IMR-90 (cell line): ENCODE results near the gene CYP4V2. TPM values are rescaled to one million over a fixed set of nuclear protein-coding genes. Genes with fewer than 3 reads are reported as not detected.

Source experiments
- ATAC-seq: fragments of 200-7000 bp; cut with Tn5 transposase; 2 replicates; pipeline ENCODE4 v1.9.1; 2020; ENCODE audit warnings: low read depth, mild to moderate bottlenecking, moderate library complexity
- BruUV-seq: library from RNA; stranded (reverse); fragments of 400-500 nt; replicated peaks from 2 replicates; lab custom pipeline; 2021; lab: Mats Ljungman, UMichigan
- CTCF ChIA-PET: fragments of 300-600 bp; formaldehyde crosslinking; extraction: SDS; loops from one replicate; lab custom pipeline; 2021; ENCODE audit warnings: antibody characterized with exemption; lab: Yijun Ruan, JAX
- POLR2A ChIA-PET: fragments of 300-600 bp; sonication (Branson Sonifier 250); formaldehyde crosslinking; loops from one replicate; lab custom pipeline; 2022; ENCODE audit warnings: antibody characterized with exemption; ENCODE audit not compliant: unreplicated experiment; lab: Charles Lee
- DNase-seq: peaks from one replicate; pipeline ENCODE4 v3.0.0; 2013
- H2AFZ ChIP-seq: replicated peaks from 2 replicates; pipeline ENCODE3; 2013; ENCODE audit warnings: low read length, mild to moderate bottlenecking; ENCODE audit not compliant: poor library complexity
- H2AK5ac ChIP-seq: 2 replicates; pipeline ENCODE4 v1.6.1; 2013; ENCODE audit warnings: low read depth, low read length, inconsistent platforms
- H2AK9ac ChIP-seq: replicated peaks from 2 replicates; pipeline ENCODE3; 2013; ENCODE audit warnings: mild to moderate bottlenecking, low read depth, low read length, moderate library complexity; ENCODE audit not compliant: poor library complexity
- H2BK120ac ChIP-seq: 2 replicates; pipeline ENCODE4 v1.6.1; 2013; ENCODE audit warnings: low read depth, low read length, inconsistent platforms
- H2BK15ac ChIP-seq: 3 replicates; pipeline ENCODE4 v1.6.1; 2013; ENCODE audit warnings: low read depth, low read length, inconsistent platforms
- H2BK20ac ChIP-seq: 2 replicates; pipeline ENCODE4 v1.6.1; 2013; ENCODE audit warnings: low read depth, mild to moderate bottlenecking, inconsistent platforms, low read length, moderate library complexity
- H2BK5ac ChIP-seq: 2 replicates; pipeline ENCODE4 v1.6.1; 2013; ENCODE audit warnings: mild to moderate bottlenecking, low read depth, low read length, inconsistent platforms; ENCODE audit not compliant: poor library complexity, severe bottlenecking
- H3K14ac ChIP-seq: replicated peaks from 2 replicates; pipeline ENCODE4 v1.6.1; 2013; ENCODE audit warnings: low read depth, low read length, inconsistent platforms
- H3K18ac ChIP-seq: 2 replicates; pipeline ENCODE4 v1.6.1; 2013; ENCODE audit warnings: low read depth, low read length, control low read depth
- H3K23ac ChIP-seq: 2 replicates; pipeline ENCODE4 v1.6.1; 2013; ENCODE audit warnings: low read depth, low read length, inconsistent platforms
- H3K27ac ChIP-seq: 2 replicates; pipeline ENCODE4 v1.5.1; 2013; ENCODE audit warnings: mild to moderate bottlenecking, control low read depth, low read length; ENCODE audit not compliant: insufficient read depth
- H3K27me3 ChIP-seq: 2 replicates; pipeline ENCODE4 v1.6.1; 2013; ENCODE audit warnings: low read length; ENCODE audit not compliant: control insufficient read depth, insufficient read depth
- H3K36me3 ChIP-seq: 2 replicates; pipeline ENCODE4 v1.6.1; 2013; ENCODE audit warnings: low read length, mixed read lengths; ENCODE audit not compliant: control insufficient read depth, insufficient read depth
- H3K4ac ChIP-seq: 2 replicates; pipeline ENCODE4 v1.6.1; 2013; ENCODE audit warnings: low read depth, low read length, inconsistent platforms
- H3K4me1 ChIP-seq: 2 replicates; pipeline ENCODE4 v1.6.1; 2013; ENCODE audit warnings: low read length, mixed read lengths; ENCODE audit not compliant: control insufficient read depth, insufficient read depth
- H3K4me2 ChIP-seq: 2 replicates; pipeline ENCODE4 v1.6.1; 2013; ENCODE audit warnings: low read depth, mild to moderate bottlenecking, control low read depth, low read length, moderate library complexity
- H3K4me3 ChIP-seq: 2 replicates; pipeline ENCODE4 v1.5.1; 2013; ENCODE audit warnings: low read depth, mild to moderate bottlenecking, control low read depth, low read length, moderate library complexity; ENCODE audit not compliant: insufficient read depth
- H3K56ac ChIP-seq: 2 replicates; pipeline ENCODE4 v1.6.1; 2013; ENCODE audit warnings: low read length, inconsistent platforms; ENCODE audit not compliant: insufficient read depth; ENCODE audit errors: extremely low read depth
- H3K79me1 ChIP-seq, 2 experiments: 2 replicates each; pipeline ENCODE4 v1.6.1; 2013; ENCODE audit warnings: low read length in 2 of 2, inconsistent platforms in 1 of 2, low read depth in 1 of 2
- H3K9ac ChIP-seq: 2 replicates; pipeline ENCODE4 v1.6.1; 2013; ENCODE audit warnings: low read depth, low read length, control low read depth
- H3K9me1 ChIP-seq: 2 replicates; pipeline ENCODE4 v1.6.1; 2013; ENCODE audit warnings: low read length, inconsistent platforms; ENCODE audit not compliant: insufficient read depth
- H3K9me3 ChIP-seq: 2 replicates; pipeline ENCODE4 v1.6.1; 2013; ENCODE audit warnings: low read length; ENCODE audit not compliant: control insufficient read depth, insufficient read depth
- H4K20me1 ChIP-seq: 2 replicates; pipeline ENCODE4 v1.6.1; 2013; ENCODE audit warnings: low read length, inconsistent platforms; ENCODE audit not compliant: insufficient read depth
- H4K5ac ChIP-seq: 2 replicates; pipeline ENCODE4 v1.6.1; 2013; ENCODE audit warnings: mild to moderate bottlenecking, low read depth, low read length, control low read depth
- H4K8ac ChIP-seq, 2 experiments: 2 replicates each; pipeline ENCODE4 v1.6.1; 2013; ENCODE audit warnings: low read depth in 2 of 2, low read length in 2 of 2, control low read depth in 1 of 2, inconsistent platforms in 1 of 2
- H4K91ac ChIP-seq: 2 replicates; pipeline ENCODE4 v1.6.1; 2013; ENCODE audit warnings: low read depth, low read length, inconsistent platforms; ENCODE audit not compliant: insufficient read depth
- CHD1 ChIP-seq: IDR thresholded peaks from 2 replicates; pipeline ENCODE4 v1.6.1; 2012; ENCODE audit warnings: low read depth, low read length, improper control_type of control experiment
- MAFK ChIP-seq: IDR thresholded peaks from 2 replicates; pipeline ENCODE4 v1.6.1; 2012; ENCODE audit warnings: low read depth, low read length, improper control_type of control experiment
- MAZ ChIP-seq: IDR thresholded peaks from 2 replicates; pipeline ENCODE4 v1.6.1; 2012; ENCODE audit warnings: low read depth, mild to moderate bottlenecking, low read length, improper control_type of control experiment, moderate library complexity, borderline replicate concordance
- MXI1 ChIP-seq: IDR thresholded peaks from 2 replicates; pipeline ENCODE4 v1.6.1; 2012; ENCODE audit warnings: low read depth, mild to moderate bottlenecking, low read length, moderate library complexity, borderline replicate concordance
- RCOR1 ChIP-seq: IDR thresholded peaks from 2 replicates; pipeline ENCODE4 v1.6.1; 2012; ENCODE audit warnings: mild to moderate bottlenecking, low read length, improper control_type of control experiment; ENCODE audit not compliant: insufficient replicate concordance
- RFX5 ChIP-seq: IDR thresholded peaks from 2 replicates; pipeline ENCODE4 v1.8.0; 2012; ENCODE audit warnings: low read depth, mild to moderate bottlenecking, low read length, moderate library complexity
- WGBS, 2 experiments: methylation state at CpG; one replicate each; pipeline versions ENCODE4 v1.1.5 to v1.1.7; 2013; ENCODE audit warnings: missing lambda C conversion rate in 2 of 2; ENCODE audit not compliant: insufficient read length in 1 of 2; ENCODE audit errors: extremely low coverage in 2 of 2; 5-methylcytosine and 5-hydroxymethylcytosine counted together
- dilution Hi-C: fragments of 300-500 bp; cut with HindIII; formaldehyde crosslinking; loops from one replicate; pipeline ENCODE4 v1.14.3; 2018; ENCODE audit warnings: low sequenced_read_pairs; ENCODE audit not compliant: unreplicated experiment
- in situ Hi-C: fragments of 300-500 bp; cut with MboI; formaldehyde crosslinking; loops from 3 replicates; pipeline ENCODE4 v1.14.3; 2019; ENCODE audit warnings: low sequenced_read_pairs, inconsistent platforms, mixed read lengths
- intact Hi-C: fragments of 100-400 bp; cut with micrococcal nuclease; formaldehyde crosslinking; loops from 2 replicates; pipeline ENCODE4 v1.10.0; 2022
- polyA plus RNA-seq, 3 experiments: library from polyadenylated mRNA; depleted of rRNA; stranded (reverse); fragments of >200 nt; gene quantifications; 2 replicates each; pipeline ENCODE4 v1.2.3, GENCODE V29; 2012; ENCODE audit warnings: low replicate concordance in 1 of 3
- total RNA-seq: library from RNA; depleted of rRNA; stranded (reverse); fragments of >200 nt; gene quantifications from 2 replicates; pipeline ENCODE4 v1.2.3, GENCODE V29; 2012
- TF ChIP-seq, protein P1 (sequence below): conservative IDR thresholded peaks from 2 replicates; pipeline ENCODE4 v1.5.1; 2012; ENCODE audit warnings: mild to moderate bottlenecking, low read depth, low read length, improper control_type of control experiment
- TF ChIP-seq, protein P2 (sequence below): fragments of 150-350 bp; IDR thresholded peaks from 2 replicates; pipeline ENCODE4 v1.6.1; 2016; ENCODE audit warnings: low read depth, mild to moderate bottlenecking, low read length, moderate library complexity, borderline replicate concordance
- TF ChIP-seq, protein P3 (sequence below): fragments of 150-350 bp; IDR thresholded peaks from 2 replicates; pipeline ENCODE4 v1.6.1; 2017; ENCODE audit warnings: mild to moderate bottlenecking, antibody characterized with exemption, low read length, low read depth

Gene CYP4V2
- total and polyA plus RNA-seq, 2 of the 4 experiments (the other 2 are of a cell fraction) = 3.9 to 4.1 TPM

DNA sequence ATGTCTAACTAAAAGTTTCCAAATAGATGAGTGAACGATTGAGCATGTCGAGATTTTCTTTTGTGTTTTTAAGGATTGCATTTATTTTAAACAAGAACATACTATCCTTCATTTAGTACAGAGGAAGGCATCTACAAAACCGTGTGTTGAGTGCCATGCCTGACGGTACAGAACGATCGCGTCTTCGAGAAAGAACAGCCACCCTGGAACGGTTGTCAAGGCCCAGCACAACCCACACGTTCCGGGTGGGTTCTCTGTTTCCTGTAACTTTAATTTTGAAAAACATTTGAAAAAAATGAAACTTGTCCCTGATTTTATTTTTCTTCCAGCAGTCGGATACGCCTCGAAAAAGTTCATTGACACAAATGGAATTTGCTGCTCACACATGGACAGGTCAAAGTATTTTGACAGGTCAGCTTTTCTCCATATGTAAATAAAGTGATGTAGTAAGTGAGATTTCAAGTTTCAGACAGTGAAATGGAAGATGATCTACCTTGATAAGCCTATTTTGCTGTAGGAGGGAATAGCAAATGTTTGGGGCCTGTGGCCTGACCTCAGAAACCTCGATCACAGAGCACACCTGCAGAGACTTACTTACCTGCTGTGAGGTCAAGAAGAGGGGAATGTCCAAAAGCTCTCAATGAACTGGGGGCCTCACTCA, 24.4 kb upstream of the CYP4V2 start:
- Histone ChIP-seq H3K14ac (no peak overlapping the region), H3K9ac (no peak overlapping the region), H3K9me1 (no peaks in the 10 kb centered on the region), H3K4me2 (no peak overlapping the region), H3K56ac (no peak overlapping the region), H3K27ac (no peak overlapping the region), H2BK120ac (no peak overlapping the region), H4K8ac (no peak overlapping the region), H4K20me1 (no peaks in the 10 kb centered on the region), H3K36me3 (no peaks in the 10 kb centered on the region), H3K9me3 (no peaks in the 10 kb centered on the region), H2BK20ac (no peak overlapping the region), H4K5ac (no peak overlapping the region), H3K27me3 (no peaks in the 10 kb centered on the region; the same call in 1 of the 2 replicates), H2BK15ac (no peak overlapping the region), H3K18ac (no peak overlapping the region), H4K91ac (no peak overlapping the region), H2AFZ (no peak overlapping the region), H2AK5ac (no peak overlapping the region), H3K79me1 (no peaks in the 10 kb centered on the region), H2BK5ac (no peak overlapping the region), H3K4ac (no peak overlapping the region), H3K4me1 (no peaks in the 10 kb centered on the region), H3K23ac (no peak overlapping the region), H3K4me3 (no peak overlapping the region), H2AK9ac (no peak overlapping the region)
- ChIA-PET POLR2A (no interaction called here), CTCF (no interaction called here)
- no peak for DNase-seq
- in situ Hi-C loops (no loop called here), dilution Hi-C loops (no loop called here), intact Hi-C loops (no loop called here)
- no peak for ATAC-seq
- WGBS, 2 experiments = 81% methylated on average over 7 of the region's 15 CpGs; no CpG with 5 or more reads in 1 of the 2 experiments
- TF ChIP-seq RFX5 (no peak), CHD1 (no peak), MAZ (no peak), RCOR1 (no peak), MXI1 (no peak), MAFK (peak; percentile 37; the same call in 1 of the 2 replicates)
- TF ChIP-seq, protein P1, sequence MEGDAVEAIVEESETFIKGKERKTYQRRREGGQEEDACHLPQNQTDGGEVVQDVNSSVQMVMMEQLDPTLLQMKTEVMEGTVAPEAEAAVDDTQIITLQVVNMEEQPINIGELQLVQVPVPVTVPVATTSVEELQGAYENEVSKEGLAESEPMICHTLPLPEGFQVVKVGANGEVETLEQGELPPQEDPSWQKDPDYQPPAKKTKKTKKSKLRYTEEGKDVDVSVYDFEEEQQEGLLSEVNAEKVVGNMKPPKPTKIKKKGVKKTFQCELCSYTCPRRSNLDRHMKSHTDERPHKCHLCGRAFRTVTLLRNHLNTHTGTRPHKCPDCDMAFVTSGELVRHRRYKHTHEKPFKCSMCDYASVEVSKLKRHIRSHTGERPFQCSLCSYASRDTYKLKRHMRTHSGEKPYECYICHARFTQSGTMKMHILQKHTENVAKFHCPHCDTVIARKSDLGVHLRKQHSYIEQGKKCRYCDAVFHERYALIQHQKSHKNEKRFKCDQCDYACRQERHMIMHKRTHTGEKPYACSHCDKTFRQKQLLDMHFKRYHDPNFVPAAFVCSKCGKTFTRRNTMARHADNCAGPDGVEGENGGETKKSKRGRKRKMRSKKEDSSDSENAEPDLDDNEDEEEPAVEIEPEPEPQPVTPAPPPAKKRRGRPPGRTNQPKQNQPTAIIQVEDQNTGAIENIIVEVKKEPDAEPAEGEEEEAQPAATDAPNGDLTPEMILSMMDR = no peak
- TF ChIP-seq, protein P2, sequence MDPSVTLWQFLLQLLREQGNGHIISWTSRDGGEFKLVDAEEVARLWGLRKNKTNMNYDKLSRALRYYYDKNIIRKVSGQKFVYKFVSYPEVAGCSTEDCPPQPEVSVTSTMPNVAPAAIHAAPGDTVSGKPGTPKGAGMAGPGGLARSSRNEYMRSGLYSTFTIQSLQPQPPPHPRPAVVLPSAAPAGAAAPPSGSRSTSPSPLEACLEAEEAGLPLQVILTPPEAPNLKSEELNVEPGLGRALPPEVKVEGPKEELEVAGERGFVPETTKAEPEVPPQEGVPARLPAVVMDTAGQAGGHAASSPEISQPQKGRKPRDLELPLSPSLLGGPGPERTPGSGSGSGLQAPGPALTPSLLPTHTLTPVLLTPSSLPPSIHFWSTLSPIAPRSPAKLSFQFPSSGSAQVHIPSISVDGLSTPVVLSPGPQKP = no peak
- TF ChIP-seq, protein P3, sequence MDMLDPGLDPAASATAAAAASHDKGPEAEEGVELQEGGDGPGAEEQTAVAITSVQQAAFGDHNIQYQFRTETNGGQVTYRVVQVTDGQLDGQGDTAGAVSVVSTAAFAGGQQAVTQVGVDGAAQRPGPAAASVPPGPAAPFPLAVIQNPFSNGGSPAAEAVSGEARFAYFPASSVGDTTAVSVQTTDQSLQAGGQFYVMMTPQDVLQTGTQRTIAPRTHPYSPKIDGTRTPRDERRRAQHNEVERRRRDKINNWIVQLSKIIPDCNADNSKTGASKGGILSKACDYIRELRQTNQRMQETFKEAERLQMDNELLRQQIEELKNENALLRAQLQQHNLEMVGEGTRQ = no peak
- BruUV-seq = no TSS peak
